HCT116 (cell line): ENCODE results near the gene CAMP.

Source experiments
- EGR1 ChIP-seq: IDR thresholded peaks from 2 replicates; pipeline ENCODE4 v1.6.1; 2012; ENCODE audit warnings: low read depth
- EZH2 ChIP-seq: fragments of 200-600 bp; sonication (generic); IDR thresholded peaks from 2 replicates; pipeline ENCODE4 v1.6.1; 2017; ENCODE audit warnings: antibody characterized with exemption, mixed run types
- POLR2A ChIP-seq: IDR thresholded peaks from 2 replicates; pipeline ENCODE4 v1.7.0; 2011; ENCODE audit warnings: borderline replicate concordance; ENCODE audit not compliant: insufficient read depth, insufficient read length; ENCODE audit errors: extremely low read depth
- POLR2AphosphoS5 ChIP-seq: IDR thresholded peaks from 2 replicates; pipeline ENCODE4 v1.6.1; 2011; ENCODE audit warnings: mild to moderate bottlenecking, low read depth, low read length, moderate library complexity
- TF ChIP-seq, protein P1 (sequence below), 3 experiments: fragments of 200-600 bp in 1 of 3; sonication (generic) in 1 of 3; IDR thresholded peaks in 2 of 3; conservative IDR thresholded peaks in 1 of 3; 2 replicates each; pipeline ENCODE4 v1.5.1; 2012 to 2017; ENCODE audit warnings: low read depth in 2 of 3, low read length in 2 of 3, antibody characterized with exemption in 1 of 3, borderline replicate concordance in 1 of 3, control low read depth in 1 of 3, mild to moderate bottlenecking in 1 of 3, mixed read lengths in 1 of 3, mixed run types in 1 of 3, moderate library complexity in 1 of 3; ENCODE audit not compliant: insufficient read depth in 1 of 3

DNA sequence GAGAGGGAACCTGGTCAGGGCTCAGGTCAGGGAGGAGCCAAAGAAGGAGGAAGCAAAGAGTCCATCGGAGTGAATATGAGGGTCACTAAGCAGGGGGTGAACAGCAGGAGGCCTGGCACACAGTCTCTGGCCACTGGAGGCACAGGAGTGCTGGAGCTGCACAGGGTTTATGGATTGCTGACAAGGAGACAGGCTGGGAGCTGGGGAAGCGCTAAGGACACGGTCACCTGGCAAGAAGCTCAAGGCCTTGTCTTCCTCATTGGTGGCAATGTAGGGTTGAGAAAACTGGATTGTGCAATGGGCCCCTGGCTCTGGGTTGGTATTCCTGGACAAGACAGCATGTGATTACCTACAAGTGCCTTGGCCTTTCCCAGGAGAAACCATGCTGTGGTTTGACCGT lies 5.8 kb upstream of the CAMP start:
- TF ChIP-seq POLR2A (no peak), POLR2AphosphoS5 (no peak), EGR1 (no peak), EZH2 (no peak)
- TF ChIP-seq, protein P1, sequence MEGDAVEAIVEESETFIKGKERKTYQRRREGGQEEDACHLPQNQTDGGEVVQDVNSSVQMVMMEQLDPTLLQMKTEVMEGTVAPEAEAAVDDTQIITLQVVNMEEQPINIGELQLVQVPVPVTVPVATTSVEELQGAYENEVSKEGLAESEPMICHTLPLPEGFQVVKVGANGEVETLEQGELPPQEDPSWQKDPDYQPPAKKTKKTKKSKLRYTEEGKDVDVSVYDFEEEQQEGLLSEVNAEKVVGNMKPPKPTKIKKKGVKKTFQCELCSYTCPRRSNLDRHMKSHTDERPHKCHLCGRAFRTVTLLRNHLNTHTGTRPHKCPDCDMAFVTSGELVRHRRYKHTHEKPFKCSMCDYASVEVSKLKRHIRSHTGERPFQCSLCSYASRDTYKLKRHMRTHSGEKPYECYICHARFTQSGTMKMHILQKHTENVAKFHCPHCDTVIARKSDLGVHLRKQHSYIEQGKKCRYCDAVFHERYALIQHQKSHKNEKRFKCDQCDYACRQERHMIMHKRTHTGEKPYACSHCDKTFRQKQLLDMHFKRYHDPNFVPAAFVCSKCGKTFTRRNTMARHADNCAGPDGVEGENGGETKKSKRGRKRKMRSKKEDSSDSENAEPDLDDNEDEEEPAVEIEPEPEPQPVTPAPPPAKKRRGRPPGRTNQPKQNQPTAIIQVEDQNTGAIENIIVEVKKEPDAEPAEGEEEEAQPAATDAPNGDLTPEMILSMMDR (IDR thresholded peaks at IDR 0.05 in 2 of 3, conservative IDR thresholded peaks at IDR 0.05 in 1 of 3; ENCODE audit: borderline replicate concordance in 1 of 3, insufficient read depth in 1 of 3, low read depth in 2 of 3, low read length in 2 of 3) = no peak
